Kidney (tissue), 14 donors: ENCODE data around the gene NSUN6. TPM values are rescaled to one million over a fixed set of nuclear protein-coding genes. Genes with fewer than 3 reads are reported as not detected.
"Not testable (repeated sequence)": the region's sequence is repeated elsewhere in the genome, so short reads cannot be mapped to it uniquely, and the experiment has no call there.

Experiments used
- DNase-seq, 5 donors: peaks; one replicate each; pipeline ENCODE4 v3.0.0-alpha.2; 2013 to 2020
- FAIRE-seq: peaks from 2 replicates; lab custom pipeline; 2012; peaks lifted over from hg19 to GRCh38; lab: Jason Lieb, UNC
- H3K27ac ChIP-seq, 2 donors: one replicate each; pipeline ENCODE4 v1.7.0; 2013; ENCODE audit warnings: low read depth in 2 of 2, low read length in 2 of 2, inconsistent platforms in 1 of 2
- H3K27me3 ChIP-seq: one replicate; pipeline ENCODE4 v1.7.1; 2013; ENCODE audit warnings: low read length, inconsistent platforms; ENCODE audit not compliant: control insufficient read depth, insufficient read depth
- H3K36me3 ChIP-seq, 3 donors: one replicate each; pipeline versions ENCODE4 v1.7.0 to v1.7.1; 2013; ENCODE audit warnings: low read length in 3 of 3, control low read depth in 1 of 3, inconsistent platforms in 1 of 3; ENCODE audit not compliant: insufficient read depth in 3 of 3, control insufficient read depth in 2 of 3
- H3K4me1 ChIP-seq, 3 donors: one replicate each; pipeline versions ENCODE4 v1.7.0 to v1.7.1; 2013; ENCODE audit warnings: low read length in 3 of 3, inconsistent platforms in 1 of 3, low read depth in 1 of 3; ENCODE audit not compliant: control insufficient read depth in 2 of 3, insufficient read depth in 2 of 3
- H3K4me3 ChIP-seq, 3 donors: one replicate each; pipeline versions ENCODE4 v1.7.0 to v1.8.1; 2013; ENCODE audit warnings: low read length in 3 of 3, control low read depth in 1 of 3, inconsistent platforms in 1 of 3
- H3K9ac ChIP-seq, 3 donors: one replicate each; pipeline versions ENCODE4 v1.7.0 to v1.7.1; 2013; ENCODE audit warnings: low read length in 3 of 3, control low read depth in 1 of 3, inconsistent platforms in 1 of 3
- H3K9me3 ChIP-seq, 3 donors: one replicate each; pipeline versions ENCODE4 v1.7.0 to v1.7.1; 2013; ENCODE audit warnings: low read length in 3 of 3, control low read depth in 1 of 3, inconsistent platforms in 1 of 3; ENCODE audit not compliant: control insufficient read depth in 2 of 3, insufficient read depth in 1 of 3
- intact Hi-C: fragments of 100-400 bp; cut with DNase I; formaldehyde crosslinking; loops from one replicate; pipeline ENCODE4 v1.11.1; 2022
- polyA plus RNA-seq: library from polyadenylated mRNA; stranded (reverse); fragments of 350-450 nt; fragmentation: Illumina TruSeq; extraction: RNeasy Lipid Tissue Mini Kit (QIAGEN cat#74804); gene quantifications from one replicate; pipeline ENCODE4 v1.2.3, GENCODE V29; 2014; ENCODE audit warnings: low read depth, low replicate concordance; ENCODE audit not compliant: insufficient read depth
- total RNA-seq: library from RNA; stranded (reverse); fragmentation: NEBNext Ultra II Directional; extraction: Animal tissue kit (Norgen Biotek cat#: 25700); gene quantifications from one replicate; pipeline ENCODE4 v1.2.1, GENCODE V29; 2021
- TF ChIP-seq, protein P1 (sequence below): IDR thresholded peaks from 3 replicates; pipeline ENCODE4 v1.5.1; 2012; ENCODE audit warnings: mild to moderate bottlenecking, moderate library complexity, borderline replicate concordance; ENCODE audit not compliant: insufficient read depth; ENCODE audit errors: extremely low read depth
- donor health status: control.
- donor health status: control.
- donor health status: control.
- donor health status: control.
- donor health status: control.
- donor health status: DM: yes; HTN: yes; CAD: no.
- donor health status: Normal renal cell carcinoma (clear cell type).

Gene NSUN6
- total and polyA plus RNA-seq, 2 donors from 2014 or later = 6.3 to 19.3 TPM

- H3K9me3 ChIP-seq = peaks cover 0 to 5% (median 0%) of the 10 kb centered on the region in 3 donors
- DNase-seq = no peak
- intact Hi-C loops = no loop called here
- no peaks in the 10 kb centered on the region for H3K36me3 ChIP-seq
- H3K4me3 ChIP-seq = no peak overlapping the region
- no peak overlapping the region for H3K9ac ChIP-seq
- no peaks in the 10 kb centered on the region for H3K4me1 ChIP-seq
- H3K27me3 ChIP-seq = no peaks in the 10 kb centered on the region
- TF ChIP-seq, protein P1, sequence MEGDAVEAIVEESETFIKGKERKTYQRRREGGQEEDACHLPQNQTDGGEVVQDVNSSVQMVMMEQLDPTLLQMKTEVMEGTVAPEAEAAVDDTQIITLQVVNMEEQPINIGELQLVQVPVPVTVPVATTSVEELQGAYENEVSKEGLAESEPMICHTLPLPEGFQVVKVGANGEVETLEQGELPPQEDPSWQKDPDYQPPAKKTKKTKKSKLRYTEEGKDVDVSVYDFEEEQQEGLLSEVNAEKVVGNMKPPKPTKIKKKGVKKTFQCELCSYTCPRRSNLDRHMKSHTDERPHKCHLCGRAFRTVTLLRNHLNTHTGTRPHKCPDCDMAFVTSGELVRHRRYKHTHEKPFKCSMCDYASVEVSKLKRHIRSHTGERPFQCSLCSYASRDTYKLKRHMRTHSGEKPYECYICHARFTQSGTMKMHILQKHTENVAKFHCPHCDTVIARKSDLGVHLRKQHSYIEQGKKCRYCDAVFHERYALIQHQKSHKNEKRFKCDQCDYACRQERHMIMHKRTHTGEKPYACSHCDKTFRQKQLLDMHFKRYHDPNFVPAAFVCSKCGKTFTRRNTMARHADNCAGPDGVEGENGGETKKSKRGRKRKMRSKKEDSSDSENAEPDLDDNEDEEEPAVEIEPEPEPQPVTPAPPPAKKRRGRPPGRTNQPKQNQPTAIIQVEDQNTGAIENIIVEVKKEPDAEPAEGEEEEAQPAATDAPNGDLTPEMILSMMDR = no peak
- no peak overlapping the region for H3K27ac ChIP-seq
- FAIRE-seq = no peak
Measured at GRCh38 chr10:18572959-18573561, 78.3 kb downstream of the NSUN6 start.

GRCh38 chr10:18571780-18572179, 79.6 kb downstream of the NSUN6 start:
- Histone ChIP-seq H3K27me3 (no peaks in the 10 kb centered on the region), H3K36me3 (no peaks in the 10 kb centered on the region), H3K9ac (no peak overlapping the region), H3K4me1 (no peaks in the 10 kb centered on the region), H3K4me3 (no peak overlapping the region), H3K9me3 (peaks cover 0 to 11% (median 8%) of the 10 kb centered on the region in 3 donors), H3K27ac (no peak overlapping the region)
- no peak for FAIRE-seq
- TF ChIP-seq, protein P1 = no peak
- intact Hi-C loops = no loop called here
- DNase-seq = no peak

- TF ChIP-seq, protein P1 = no peak
- FAIRE-seq = no peak
- intact Hi-C loops = no loop called here
- Histone ChIP-seq H3K36me3 (no peaks in the 10 kb centered on the region), H3K4me3 (no peak overlapping the region), H3K27me3 (no peaks in the 10 kb centered on the region), H3K9me3 (peaks cover 0 to 11% (median 8%) of the 10 kb centered on the region in 3 donors), H3K4me1 (no peaks in the 10 kb centered on the region), H3K9ac (no peak overlapping the region), H3K27ac (no peak overlapping the region)
- DNase-seq = no peak
Measured at GRCh38 chr10:18571076-18571475, 80.3 kb downstream of the NSUN6 start.

GRCh38 chr10:18570386-18570785, 81.0 kb downstream of the NSUN6 start:
- DNase-seq, H3K4me1 ChIP-seq, intact Hi-C loops, FAIRE-seq, H3K4me3 ChIP-seq, H3K36me3 ChIP-seq, H3K27me3 ChIP-seq, H3K27ac ChIP-seq, H3K9ac ChIP-seq: not testable (repeated sequence)
- peaks cover 0 to 15% (median 8%) of the 10 kb centered on the region in 3 donors for H3K9me3 ChIP-seq
